AG04449 (cell line): Measurements from ENCODE around the gene ZFHX3.

Experiments
- CTCF ChIA-PET: fragments of 350-600 bp; formaldehyde crosslinking; extraction: SDS; loops from one replicate; lab custom pipeline; 2021; ENCODE audit warnings: antibody characterized with exemption; lab: Yijun Ruan, JAX
- POLR2A ChIA-PET: fragments of 400-600, 350-600 bp; formaldehyde crosslinking; extraction: SDS; loops from one replicate; lab custom pipeline; 2020; ENCODE audit warnings: antibody characterized with exemption, inconsistent platforms; lab: Yijun Ruan, JAX
- DNase-seq: peaks from one replicate; pipeline ENCODE4 v3.0.0-alpha.2; 2010; ENCODE audit warnings: low read depth, low spot score
- H3K4me3 ChIP-seq: 2 replicates; pipeline ENCODE4 v1.5.1; 2011; ENCODE audit warnings: low read depth, mild to moderate bottlenecking, control low read depth, low read length
- TF ChIP-seq, protein P1 (sequence below): IDR thresholded peaks from one replicate; pipeline ENCODE4 v1.5.1; 2011; ENCODE audit warnings: mild to moderate bottlenecking, moderate library complexity, low read length, control low read depth, inconsistent platforms; ENCODE audit not compliant: insufficient read depth; ENCODE audit errors: missing control alignments

The ZFHX3 gene

DNA sequence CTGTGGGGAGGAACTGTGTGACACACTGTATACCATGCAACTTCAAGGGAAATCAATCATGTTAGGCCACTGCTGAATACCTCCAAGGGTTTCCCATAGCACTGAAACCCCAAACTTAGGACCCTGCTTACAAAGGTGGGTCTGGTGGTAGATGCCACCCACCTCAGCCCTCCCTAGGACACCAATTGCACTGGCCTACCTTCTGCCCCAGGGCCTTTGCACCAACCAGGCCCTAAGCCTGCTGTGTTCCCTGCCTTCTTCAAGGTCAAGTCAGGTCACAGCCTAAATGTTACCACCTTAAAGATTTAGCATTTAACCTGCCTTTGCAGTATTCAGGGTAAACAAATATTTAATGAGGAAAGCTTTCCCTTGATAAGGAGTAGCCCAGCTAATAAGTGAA, 185.8 kb downstream of the ZFHX3 start:
- TF ChIP-seq, protein P1, sequence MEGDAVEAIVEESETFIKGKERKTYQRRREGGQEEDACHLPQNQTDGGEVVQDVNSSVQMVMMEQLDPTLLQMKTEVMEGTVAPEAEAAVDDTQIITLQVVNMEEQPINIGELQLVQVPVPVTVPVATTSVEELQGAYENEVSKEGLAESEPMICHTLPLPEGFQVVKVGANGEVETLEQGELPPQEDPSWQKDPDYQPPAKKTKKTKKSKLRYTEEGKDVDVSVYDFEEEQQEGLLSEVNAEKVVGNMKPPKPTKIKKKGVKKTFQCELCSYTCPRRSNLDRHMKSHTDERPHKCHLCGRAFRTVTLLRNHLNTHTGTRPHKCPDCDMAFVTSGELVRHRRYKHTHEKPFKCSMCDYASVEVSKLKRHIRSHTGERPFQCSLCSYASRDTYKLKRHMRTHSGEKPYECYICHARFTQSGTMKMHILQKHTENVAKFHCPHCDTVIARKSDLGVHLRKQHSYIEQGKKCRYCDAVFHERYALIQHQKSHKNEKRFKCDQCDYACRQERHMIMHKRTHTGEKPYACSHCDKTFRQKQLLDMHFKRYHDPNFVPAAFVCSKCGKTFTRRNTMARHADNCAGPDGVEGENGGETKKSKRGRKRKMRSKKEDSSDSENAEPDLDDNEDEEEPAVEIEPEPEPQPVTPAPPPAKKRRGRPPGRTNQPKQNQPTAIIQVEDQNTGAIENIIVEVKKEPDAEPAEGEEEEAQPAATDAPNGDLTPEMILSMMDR = no peak
- DNase-seq = no peak
- POLR2A ChIA-PET = no interaction called here
- CTCF ChIA-PET = no interaction called here
- H3K4me3 ChIP-seq = no peak overlapping the region

DNA sequence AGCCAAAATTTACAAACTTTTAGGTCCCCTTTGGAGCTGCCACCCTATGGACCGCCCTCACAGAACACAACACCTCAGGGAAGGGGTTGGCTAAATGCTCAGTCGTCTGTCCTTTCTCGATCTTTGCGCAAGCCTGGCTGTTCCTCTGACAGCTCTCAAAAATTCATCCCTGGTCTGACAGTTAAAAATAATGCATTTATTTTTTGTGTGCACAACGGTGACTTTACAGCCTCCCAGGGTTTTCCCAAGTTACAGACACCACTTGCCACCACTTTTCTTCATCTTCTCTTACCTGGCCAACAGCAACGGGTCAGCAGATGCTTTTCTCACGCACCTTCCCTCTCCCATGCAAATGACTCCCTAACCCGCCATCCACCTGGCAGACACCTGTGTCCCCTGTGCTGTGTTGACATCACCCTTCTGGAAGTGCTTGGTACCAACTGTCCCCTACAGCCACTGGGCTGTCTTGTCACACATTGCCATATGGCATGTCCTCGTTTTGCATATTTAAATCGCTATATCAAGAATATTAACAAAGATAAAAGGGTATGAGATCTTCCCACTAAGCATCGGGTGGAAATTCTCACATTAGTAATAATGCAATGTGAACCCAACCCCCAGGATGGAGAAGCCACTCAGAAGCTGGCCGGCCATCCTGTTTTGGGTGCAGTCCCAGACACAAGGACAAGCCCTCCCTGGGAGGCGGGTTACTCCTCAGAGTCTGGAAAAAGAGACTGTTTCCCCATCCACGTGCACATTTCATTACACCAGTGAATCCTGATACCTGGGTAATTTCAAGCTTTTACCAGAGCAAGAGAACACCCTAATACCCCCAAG, 187.0 kb downstream of the ZFHX3 start:
- CTCF ChIA-PET = interaction anchor here (1.1 to 2.7 kb wide), 2 partner anchors 10 to 29 kb away, joined by 4 to 10 read pairs; no protein-coding TSS in a partner anchor
- no peak for DNase-seq
- no peak overlapping the region for H3K4me3 ChIP-seq
- TF ChIP-seq, protein P1 = no peak
- POLR2A ChIA-PET = no interaction called here

DNA sequence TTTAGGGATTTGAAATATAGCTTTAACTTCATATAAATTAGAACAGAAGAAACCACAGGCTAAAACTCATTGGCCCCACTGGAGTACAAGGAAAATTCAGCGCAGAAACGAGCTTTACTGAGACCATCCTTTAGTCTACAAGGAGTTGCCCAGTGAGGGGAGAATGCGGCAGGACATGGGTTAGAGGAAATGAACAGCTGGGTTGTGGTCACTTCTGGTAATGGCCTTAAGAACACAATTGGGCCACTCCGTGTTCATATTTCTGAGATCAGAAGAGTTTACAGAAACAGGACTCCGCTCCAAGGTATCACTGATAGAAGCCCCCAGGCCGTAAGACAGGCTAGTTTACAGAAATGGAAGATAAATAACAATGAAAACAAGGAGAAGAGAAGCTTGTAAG, 188.3 kb downstream of the ZFHX3 start:
- POLR2A ChIA-PET = no interaction called here
- CTCF ChIA-PET = interaction anchor here (0.9 to 2.7 kb wide), 3 partner anchors 8 to 27 kb away, joined by 3 to 10 read pairs (median 4); no protein-coding TSS in a partner anchor

DNA sequence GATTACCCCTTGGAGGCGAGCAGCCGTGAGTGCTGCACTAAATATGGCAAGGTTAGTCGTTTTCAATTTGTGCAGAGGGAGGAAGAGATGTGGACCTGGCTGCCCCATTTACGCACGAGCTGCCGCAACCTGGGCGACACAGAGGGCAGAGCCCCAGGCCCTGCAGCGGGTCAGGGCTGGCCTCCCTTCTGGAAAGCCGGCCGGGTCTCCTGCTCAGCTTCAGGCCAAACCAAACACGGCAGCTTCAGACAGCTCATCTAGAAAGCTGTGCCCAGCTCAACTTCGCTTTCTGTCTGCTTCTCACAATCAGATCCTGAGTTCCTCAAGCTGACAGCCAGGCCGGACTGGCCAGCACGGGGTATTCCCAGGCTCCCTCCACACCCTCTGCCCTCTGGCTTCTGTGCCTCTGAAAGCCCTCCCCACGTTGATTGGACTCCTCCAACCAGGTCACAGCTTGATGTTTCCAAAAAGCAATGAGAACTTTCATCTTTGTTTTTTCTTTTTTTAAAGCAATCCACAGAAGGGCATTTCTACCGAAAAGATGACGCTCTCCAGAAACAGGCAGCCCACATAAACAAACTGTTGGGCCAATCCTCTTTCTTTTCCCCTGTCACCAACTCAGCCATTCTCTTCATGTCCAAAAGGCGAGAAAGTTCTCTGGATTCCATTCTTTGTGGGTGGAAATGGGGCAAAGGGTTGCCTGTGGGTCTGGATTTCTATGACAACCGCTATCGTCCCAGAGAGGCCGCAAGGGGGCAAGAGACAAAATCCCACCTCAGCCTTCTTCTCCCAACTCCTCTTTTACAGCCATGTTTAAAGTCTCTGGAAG, 189.0 kb downstream of the ZFHX3 start:
- POLR2A ChIA-PET = no interaction called here
- no peak for DNase-seq
- no peak overlapping the region for H3K4me3 ChIP-seq
- TF ChIP-seq, protein P1 = no peak
- CTCF ChIA-PET = interaction anchor here (0.9 to 2.7 kb wide), 2 partner anchors 10 to 27 kb away, joined by 3 to 10 read pairs; no protein-coding TSS in a partner anchor

More for the DNA sequence above, 188.3 kb downstream of the ZFHX3 start:
- no peak for DNase-seq
- TF ChIP-seq, protein P1 = no peak
- H3K4me3 ChIP-seq = no peak overlapping the region

DNA sequence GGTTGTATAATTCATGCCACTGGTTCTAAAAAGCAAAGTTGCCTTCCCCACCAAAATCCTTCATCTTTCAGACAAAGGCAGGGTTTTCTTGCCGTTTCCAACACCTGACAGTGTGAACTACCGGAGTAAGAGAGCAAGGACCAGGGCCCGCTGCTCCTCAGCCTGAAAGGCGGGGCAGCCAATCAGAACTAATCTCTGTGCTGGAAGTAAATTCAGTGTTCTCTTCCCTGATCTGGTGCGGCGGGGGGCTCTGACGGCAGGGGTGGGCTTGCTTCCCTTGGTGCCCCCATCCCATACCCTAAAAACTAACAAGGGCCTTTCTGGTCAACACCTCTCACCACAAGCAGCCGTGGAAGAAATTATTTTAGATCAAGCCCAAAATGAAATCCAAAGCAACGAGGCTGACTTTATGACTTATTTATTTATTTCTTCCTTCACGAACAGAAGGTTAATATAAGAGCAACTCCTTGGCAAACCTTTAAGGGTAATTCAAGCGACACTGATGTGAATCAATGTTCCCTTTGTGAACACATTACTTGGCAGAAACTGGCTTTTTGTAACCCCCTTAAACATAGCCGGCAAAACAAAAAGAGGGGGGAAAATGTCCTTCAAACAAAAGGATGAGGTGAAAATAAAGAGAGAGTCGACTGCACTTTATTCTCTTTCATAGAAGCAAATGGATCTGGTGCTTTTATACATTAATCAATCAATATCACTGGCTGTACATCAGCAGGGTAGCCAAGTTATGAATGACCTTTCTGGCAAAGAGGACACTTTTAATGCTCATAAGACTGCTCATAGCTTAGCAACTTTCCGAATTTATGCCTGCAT, 189.9 kb downstream of the ZFHX3 start:
- ChIA-PET POLR2A (no interaction called here), CTCF (interaction anchor here (1.0 to 3.0 kb wide), 3 partner anchors 11 to 26 kb away, joined by 3 to 12 read pairs (median 10); no protein-coding TSS in a partner anchor)
- no peak overlapping the region for H3K4me3 ChIP-seq
- DNase-seq = no peak
- TF ChIP-seq, protein P1 = no peak
